Stimulated activated CD8-positive, alpha-beta memory T cell treated with anti-CD3 and anti-CD28 coated beads, Interleukin-12 subunit alpha, Interleukin-12 subunit beta, amount 100 ng/mL, for 4 hours (primary cell): ENCODE results near the gene MYL4.
A peak's percentile ranks its signal among the peaks of the same experiment; 100 is the strongest.
"Not testable (repeated sequence)": the region's sequence is repeated elsewhere in the genome, so short reads cannot be mapped to it uniquely, and the experiment has no call there.

ENCODE experiments used
- DNase-seq: peaks from one replicate; pipeline ENCODE4 v3.0.0-alpha.2; 2020; ENCODE audit warnings: low read depth

The MYL4 gene

DNA sequence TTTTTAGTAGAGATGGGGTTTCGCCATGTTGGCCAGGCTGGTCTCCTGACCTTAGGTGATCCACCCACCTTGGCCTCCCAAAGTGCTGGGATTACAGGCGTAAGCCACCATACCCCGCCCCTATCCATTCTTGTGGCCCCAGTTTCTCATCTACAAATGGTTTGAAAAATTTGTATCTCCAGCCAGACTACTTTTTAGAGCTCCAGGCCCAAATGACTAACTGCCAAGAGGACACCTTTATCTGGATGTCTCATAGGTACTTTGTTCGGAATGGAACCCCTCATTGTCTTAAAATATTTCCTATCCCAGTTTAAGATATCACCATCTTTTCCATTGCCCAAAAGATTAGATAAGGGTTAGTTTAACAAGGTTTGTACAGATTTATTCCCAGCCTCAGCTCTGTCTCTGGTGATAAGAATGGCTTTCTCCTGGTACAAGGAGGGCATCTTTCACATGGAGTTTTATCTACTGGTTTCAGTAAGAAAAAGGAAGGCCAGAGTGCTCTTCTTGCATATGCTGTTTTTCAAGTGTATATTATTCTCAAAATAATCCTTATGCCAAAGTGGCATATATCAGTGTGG lies 15.1 kb upstream of the MYL4 start:
- no peak for DNase-seq

DNA sequence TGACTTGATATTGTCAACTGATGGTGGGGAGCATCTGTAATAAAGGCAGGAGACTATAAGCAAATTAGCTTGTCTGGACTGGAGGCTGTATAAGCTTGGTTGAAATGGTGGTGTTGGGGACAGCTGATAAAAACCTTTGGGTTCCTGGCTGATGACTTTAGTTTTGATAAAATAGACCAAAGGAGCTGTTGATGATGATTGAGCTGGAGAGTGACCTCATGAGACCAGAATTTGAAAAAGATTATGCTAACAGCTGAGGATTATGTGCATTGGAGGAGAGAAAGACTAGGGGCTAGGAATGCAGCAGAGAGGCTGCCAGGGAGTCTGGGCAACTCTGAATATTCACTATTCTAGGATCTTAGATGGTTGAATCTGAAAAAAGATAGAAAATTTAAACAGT lies 11.3 kb upstream of the MYL4 start:
- DNase-seq = no peak

DNA sequence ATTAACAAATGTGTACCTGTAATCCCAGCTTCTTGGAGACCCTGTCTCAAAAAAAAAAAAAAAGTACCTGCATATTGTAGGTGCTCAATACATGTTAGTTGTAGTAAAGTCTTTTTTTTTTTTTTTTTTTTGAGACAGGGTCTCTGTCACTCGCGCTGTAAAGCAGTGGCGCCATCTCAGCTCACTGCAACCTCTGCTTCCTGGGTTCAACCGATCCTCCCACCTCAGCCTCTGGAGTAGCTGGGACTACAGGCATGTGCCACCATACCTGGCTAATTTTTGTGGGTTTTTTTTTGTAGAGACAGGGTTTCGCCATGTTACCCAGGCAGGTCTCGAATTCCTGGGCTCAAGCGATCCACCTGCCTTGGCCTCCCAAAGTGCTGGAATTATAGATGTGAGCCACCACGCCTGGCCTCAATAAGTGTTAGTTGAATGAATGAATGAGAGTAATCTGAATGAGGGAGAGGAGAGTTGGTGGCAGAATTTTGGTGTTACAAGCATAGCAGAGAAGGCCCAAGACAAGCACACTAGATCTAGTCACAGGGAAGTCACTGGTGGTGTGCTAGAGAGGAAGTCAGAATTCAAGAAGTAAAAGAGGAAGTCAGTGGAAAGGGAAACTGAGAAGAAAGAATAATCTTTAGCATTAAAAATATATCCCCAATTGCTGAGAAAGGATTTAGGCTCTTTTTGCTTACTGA lies 9.4 kb upstream of the MYL4 start:
- no peak for DNase-seq

DNA sequence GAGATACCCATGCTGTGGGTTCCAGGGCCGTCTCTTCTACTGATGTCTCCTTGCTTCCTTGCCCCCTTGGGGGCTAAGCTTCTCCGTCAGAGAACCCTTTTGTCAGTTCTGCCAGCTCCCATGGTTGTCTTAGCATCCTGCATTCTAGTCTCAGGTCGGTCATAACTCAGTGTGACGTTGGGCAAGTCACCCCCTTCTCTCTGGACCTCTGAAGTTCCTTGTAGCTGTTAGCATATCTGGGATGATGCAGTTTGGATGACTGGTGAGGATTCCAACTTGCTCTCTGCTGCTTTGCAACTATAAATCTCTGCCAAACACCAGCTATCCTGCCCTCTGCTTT lies 8.9 kb upstream of the MYL4 start:
- DNase-seq = no peak

DNA sequence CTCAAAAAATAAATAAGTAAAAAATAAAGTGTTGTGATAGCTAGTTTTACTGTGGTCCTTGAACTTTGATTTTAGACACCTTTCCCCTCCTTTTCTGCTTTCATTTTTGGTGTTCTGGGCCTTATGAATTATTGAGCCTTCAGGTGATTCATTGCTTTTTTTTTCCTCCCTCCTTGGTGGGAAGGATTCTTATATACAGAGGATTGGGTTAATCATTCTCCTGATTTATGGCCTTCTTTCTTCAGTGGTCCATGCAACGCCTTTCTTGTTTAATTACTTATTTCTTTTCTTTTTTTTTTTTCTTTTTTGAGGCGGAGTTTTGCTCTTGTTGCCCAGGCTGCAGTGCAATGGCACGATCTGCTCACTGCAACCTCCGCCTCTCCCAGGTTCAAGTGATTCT lies 8.0 kb upstream of the MYL4 start:
- DNase-seq = no peak

DNA sequence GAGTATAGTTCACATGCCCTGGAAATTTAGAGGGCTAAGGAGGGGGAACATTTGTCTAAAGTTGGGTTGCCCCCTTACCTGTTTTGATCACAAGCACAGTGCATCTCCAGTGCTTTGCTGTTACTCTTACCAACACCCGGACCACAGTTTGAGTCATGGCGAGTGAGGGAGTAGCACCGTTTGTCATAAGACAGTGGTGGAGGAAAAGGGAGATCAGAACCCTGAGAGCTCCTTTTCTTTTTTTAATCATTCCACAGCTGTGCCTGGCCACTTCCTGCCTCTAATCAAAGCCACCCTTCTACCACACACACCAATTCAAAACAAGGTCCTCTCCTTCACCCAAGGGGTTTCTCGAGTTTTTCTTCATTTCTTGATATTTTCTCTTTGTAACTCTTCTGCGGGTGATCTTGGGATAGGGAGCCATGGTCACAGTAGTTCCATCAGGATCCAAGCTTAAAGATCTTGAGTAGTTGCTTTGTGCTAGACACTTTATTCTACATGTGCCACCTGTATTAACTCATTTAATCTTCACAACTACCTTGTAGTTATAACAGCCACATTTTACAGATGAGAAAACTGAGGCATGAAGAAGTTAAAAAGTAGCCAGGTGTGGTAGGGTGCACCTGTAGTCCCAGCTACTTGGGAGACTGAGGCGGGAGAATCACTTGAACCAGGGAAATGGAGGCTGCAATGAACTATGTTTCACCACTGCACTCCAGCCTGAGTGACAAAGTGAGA lies 5.0 kb upstream of the MYL4 start:
- DNase-seq = peak; percentile 32

DNA sequence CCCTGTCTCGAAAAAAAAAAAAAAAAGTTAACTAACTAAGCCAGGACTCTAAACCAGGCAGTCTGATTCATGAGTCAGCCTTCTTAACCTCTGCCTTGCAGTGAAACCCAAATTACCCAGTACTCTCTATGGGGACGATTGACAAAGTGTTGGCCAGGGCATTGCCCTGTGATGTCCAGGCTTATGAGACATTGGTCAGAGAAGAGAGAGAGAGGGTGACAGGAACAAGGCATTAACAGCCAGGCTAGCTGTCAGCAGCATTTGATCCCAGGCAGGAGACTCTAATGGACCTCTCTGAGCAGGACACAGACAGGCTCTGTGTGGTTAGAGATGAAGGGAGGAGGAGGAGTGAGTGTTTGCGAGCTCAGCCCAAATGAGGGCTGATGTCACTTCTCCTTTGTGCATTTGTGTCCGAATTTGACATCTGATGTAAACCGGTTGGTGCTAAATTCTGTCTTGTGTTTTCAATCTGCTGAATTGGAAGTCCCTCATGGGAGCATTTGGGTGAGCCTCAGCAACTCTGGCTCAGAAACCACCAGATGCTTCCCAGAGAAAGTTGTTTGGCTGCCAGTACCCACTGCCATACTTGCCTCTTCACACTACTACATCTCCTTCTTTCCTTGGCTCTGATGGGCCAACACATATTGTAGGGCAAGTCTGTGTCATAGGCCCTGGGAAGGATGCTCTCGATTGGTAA lies 4.3 kb upstream of the MYL4 start:
- peak; percentile 17 for DNase-seq

DNA sequence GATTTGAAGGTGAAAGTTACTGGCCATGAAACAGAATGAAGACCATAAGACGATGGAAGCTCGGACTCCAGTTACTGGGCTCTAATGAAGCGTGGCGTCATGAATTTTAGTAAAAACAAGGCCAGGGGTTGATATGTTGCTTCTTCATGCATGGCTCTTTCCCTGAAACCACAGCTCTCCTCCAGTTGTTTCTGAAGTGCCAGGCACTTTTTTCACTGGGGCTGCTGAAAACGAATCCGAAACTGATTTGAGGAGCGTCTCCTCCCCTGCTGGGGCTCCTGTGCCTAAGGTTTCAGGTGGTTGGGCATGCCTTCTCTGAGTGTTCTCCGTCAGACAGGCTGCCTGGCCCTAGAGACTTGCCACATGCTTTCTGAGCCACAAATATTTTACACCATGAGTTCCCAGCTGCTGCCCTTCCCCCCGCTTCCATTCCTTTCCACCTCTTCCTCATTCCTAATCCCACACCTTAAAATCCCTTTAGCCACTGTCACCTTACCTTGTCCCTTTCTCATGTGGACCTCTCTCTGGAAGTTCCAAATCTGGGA lies 3.7 kb upstream of the MYL4 start:
- DNase-seq = peak; percentile 30

DNA sequence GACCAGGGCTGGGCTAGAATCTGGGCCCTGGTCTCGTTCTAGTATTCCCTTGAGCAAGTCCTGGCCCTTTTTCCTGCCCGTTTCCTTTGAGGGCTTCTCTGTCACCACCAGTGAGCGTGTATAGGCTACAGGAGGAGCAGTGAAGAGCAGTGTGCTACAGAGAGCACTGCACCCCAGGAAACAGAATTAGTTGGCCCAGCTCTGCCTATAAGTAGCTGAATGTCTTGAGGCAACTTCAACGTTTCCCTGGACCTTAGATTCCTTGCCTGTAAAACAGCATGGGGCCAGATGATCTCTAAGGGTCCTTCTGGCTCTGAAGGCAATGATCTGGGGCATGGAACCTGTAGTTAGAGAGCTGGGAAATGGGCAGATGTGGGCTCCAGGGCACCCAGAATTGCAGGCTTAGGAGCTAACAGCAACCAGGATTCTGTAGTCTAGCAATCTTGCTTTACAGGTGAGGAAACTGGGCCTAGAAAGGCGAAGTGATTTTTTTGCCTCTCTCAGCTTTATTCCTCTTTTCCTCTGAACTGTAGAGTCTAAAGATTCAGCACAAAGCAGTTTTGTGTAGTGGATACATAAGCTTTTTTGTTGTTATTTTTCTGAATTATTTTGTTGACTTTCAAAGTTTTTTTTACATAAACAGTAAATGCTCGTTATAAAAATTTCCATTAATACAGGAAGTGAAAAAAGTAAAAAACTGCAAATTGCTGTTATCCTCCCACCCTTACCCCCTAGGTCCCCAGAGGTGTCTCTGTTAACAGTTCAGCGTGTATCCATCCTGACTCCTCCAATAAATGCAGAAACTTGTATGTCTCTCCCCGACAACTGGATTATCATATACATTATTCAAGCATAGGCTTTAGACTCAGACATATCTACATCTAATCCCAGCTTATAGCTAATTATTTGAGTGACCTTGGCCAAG lies 1.7 kb upstream of the MYL4 start:
- DNase-seq = no peak

DNA sequence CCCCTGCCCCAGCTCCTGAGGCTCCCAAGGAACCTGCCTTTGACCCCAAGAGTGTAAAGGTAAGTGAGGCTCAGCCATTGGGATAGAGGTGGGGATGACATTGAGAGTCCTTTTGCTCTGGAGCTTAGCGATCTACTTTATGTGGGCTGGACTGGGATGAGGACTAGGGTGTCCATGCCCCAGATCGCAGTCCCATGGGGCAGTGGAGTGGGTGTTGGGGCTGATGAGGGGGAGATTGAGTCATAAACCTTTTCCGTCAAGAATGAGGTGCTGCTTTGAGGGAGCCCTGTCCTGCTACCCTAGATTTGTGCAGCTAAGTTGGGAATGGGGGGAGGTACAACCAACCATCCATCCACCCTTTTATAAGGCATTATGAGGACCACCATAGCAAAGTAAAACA lies 351 bp downstream of the MYL4 start:
- no peak for DNase-seq

DNA sequence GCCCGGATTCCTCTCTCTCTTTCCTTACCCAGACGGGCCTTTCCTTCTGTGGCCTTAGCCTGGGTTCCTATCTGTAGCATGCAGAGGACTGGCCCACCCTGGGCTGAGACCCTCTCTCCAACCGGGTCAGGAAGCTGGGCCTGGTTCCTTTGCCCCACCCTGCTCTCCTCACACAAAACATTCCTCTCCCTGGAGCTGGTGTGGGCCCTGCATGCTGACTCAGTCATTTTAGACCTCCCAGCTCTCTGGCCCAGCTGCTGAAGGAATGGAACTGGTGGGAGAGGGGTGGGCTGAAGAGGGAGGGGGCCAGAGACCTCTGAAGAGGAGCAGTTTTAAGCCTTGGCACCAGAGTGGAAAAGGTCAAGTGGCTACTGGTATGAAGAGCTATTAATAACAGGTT lies 957 bp downstream of the MYL4 start:
- DNase-seq = no peak

DNA sequence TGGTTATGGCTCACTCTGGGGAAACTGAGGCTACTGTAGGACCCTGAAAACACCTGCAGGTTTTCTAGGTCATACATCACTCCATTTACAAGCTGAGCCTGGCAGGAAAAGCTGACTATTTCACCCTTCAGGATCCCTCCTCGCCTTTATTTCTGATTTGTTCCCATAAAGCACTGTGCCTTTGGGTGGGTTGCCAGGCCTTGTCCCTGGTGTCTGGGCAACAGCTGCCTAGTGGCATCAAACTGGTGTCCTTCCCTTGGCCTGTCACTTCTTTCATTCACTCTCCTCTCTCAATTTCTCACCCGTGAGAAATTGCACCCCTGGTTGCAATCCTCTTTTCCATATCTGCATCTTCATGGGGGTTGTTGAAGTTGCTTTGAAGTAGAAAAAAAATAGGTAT lies 1.6 kb downstream of the MYL4 start:
- no peak for DNase-seq

DNA sequence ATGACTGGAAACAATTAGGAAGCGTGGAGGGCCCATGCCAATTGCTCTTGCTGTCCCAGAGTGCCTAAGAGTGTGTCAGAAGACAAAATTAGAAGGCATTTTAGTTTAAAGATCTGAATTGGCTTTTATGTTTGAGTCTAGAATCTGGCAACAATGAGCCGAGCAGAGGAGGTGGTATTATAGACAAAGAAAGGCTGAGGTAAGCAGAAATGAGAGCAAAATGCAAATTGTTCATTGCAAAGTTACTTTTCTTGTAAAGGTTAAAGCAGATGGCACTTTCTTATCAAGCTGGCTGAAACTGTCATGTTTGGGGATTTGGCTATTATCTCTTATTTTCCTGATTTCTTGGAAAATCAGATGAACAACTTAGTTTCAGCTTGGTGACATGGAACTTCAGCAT lies 3.3 kb downstream of the MYL4 start:
- no peak for DNase-seq

DNA sequence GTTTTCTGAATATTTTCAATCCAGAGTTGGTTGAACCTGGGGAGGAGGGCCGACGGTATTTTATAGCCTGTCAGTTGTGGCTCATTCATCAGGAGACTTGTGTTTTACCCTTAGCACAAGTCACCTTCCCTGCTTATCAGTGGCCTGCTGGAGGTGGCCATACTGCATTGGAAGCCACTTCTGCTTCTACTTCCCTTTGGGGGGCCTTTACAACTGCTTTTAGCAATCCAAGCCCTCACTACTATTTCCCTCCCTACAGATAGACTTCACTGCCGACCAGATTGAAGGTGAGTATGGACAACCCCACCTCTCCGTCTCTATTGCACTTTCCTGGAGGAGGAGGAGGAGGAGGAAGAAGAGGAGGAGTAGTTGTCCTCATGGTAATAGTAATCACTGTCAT lies 4.4 kb downstream of the MYL4 start:
- DNase-seq = no peak

DNA sequence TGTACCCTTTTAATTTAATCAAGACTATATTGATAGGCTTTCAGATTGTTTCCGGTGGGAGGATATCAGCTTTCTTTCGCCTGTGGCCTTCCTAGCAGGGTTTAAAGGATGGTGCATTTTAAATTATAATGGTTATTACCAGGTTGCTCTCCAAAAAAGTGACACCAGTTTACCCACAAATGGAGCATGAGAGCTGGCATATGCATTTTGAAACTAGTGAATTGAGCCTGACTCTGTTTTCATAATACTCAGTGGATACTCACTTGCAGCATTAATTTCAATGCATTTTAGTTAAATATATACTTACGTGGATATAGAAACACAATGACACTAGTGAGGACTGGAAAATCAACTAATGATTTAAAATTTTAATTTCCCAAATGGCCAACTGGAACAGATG lies 5.8 kb downstream of the MYL4 start:
- DNase-seq = no peak

DNA sequence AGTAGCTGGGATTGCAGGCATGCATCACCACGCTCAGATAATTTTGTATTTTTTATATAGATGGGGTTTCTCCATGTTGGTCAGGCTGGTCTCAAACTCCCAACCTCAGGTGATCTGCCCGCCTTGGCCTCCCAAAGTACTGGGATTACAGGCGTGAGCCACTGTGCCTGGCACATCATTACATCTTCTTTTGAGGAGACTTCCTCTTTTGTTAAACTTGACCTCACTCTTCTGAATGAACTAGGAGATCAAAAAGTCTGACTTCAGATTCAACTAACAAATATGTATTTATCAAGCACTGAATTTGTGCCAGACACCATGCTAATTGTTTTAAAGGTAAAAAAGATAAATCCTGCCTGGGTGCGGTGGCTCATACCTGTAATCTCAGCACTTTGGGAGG lies 7.7 kb downstream of the MYL4 start:
- DNase-seq = not testable (repeated sequence)

DNA sequence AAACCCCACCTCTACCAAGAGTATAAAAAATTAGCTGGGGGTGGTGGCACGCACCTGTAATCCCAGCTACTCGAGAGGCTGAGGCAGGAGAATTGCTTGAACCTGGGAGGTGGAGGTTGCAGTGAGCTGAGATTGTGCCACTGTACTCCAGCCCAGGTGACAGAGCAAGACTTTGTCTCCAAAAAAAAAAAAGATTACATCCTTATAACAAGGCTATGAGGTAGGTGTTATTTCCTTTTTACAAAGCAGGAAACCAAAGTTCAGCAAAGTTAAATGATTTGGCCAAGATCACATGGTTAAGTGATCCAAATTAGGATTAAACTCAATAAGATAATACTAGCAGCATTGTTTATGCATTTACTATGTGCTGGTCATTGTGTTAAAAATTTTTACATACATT lies 8.1 kb downstream of the MYL4 start:
- not testable (repeated sequence) for DNase-seq

DNA sequence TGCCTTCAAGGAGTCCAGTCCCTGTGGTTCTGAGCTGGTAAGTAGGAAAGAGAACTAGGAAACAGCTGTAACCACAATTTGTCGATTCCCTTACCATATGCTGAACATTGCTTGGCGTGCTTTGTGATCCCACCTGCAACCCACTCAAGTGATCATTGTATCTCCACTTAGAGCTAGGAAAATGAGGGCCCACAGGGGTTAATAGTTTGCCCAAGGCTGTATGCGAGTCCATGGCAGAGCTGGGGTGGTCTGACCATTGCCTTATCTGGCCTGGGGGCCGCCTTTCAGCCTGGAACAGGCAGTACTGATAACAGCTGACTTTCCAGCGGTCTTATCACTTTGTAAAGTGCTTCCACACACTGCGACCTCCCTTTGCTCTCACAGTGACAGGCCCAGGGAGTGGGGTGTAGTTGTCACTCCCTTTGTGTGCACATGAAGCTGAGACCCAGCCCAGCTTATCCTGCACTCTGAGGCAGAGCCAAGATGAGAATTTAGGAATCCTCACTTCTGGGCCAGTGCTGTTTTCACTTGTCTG lies 9.8 kb downstream of the MYL4 start:
- DNase-seq = no peak

DNA sequence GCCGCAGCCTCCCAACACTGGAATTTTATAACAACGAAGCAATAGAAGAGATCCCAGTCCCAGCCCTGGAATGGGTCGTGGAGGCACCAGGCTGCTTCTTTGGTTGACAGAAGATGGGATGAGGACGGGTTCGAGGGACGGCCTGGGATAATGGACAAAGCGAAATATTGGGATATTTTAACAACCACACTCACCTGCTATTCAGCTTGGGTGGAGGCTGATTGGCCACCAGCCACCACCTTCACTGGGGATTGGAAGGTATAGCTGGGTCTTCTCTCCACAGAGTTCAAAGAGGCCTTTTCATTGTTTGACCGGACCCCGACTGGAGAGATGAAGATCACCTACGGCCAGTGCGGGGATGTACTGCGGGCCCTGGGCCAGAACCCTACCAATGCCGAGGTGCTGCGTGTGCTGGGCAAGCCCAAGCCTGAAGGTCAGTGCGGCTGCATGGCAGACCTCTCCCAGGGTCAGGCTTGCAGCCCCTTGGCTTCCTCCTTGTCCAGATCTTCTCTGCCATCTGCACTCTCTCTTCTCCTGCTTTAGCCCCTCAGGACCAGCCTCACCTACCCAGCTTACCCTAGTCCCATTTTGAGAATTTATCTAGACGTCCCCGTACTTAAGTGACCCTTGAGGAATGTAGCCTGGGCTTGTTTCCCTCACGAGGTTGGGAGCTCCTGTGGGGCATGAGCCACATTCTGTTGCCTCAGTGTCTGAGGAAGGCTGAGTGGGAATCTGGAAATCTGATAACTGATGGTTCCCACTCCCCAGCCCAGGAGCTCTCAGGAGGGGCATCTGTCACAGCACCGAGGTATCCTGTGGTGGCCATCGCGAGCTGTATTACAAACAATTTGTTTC lies 10.7 kb downstream of the MYL4 start:
- no peak for DNase-seq

DNA sequence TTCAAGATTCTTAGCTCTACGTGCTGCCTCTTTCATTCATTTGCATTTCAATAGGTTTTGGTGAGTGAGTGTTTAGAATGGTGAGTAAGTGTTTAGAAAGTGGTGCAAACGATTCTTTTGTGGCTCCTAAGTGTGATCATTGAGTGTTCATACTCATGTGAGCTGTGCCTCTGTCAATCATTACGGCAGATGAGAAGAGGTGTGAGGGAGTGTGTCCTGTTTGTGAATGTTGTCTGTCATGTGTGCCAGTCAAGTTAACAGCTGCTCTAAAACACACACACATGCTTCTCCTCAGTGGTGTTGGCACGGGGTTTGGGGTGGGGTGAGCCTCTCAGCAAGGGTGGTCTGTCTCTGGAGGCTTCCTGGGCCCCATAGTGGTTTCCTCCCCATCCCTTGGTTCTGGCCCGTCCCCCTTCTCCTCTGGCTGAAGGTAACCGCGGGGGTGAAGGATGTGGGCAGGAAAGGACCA lies 11.4 kb downstream of the MYL4 start:
- DNase-seq = peak; percentile 7
